Measurements from ENCODE around the gene DENND10. TPM values are rescaled to one million over a fixed set of nuclear protein-coding genes. Genes with fewer than 3 reads are reported as not detected.

Gene DENND10, protein sequence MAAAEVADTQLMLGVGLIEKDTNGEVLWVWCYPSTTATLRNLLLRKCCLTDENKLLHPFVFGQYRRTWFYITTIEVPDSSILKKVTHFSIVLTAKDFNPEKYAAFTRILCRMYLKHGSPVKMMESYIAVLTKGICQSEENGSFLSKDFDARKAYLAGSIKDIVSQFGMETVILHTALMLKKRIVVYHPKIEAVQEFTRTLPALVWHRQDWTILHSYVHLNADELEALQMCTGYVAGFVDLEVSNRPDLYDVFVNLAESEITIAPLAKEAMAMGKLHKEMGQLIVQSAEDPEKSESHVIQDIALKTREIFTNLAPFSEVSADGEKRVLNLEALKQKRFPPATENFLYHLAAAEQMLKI
- 26.0 and 26.2 TPM in 2 replicates for total RNA-seq

DNA sequence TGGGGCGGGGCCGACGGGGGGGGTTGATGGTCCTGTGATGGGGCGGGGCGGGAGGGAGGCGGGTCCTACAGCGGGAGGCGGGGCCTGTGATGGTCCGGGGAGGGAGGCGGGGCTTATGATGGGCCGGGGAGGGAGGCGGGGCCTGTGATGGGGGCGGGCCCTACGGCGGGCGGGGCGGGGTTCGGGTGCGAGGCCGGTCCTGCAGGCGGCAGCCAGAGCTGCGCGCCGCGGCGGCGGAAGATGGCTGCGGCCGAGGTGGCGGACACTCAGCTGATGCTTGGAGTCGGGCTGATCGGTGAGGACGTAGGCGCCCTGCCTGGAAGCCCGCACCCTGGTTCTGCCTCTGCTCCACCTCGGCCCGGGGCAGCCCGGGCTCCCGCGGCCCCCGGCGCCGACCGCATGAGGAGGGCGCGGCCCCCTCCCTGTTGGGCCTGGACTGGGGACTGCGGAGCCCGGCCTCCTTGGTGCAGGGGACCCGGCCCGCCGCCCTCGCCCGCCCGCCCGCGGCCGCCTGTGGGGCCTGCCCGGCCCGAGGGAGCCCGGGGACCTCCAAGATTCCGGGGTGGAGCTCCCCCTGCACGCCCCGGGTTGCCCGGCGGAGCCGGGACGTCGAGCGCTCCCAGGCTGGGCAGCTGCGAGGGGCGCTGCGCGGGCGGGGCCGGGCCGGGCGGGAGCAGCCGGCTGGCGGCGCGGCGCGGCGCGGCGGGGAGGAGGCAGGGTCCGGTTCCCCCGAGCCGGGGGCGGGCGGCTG lies at the start of gene DENND10:
Gene DENND10 (plus strand): TSS at position 211 of the 751 bp plus-strand sequence. CDS start 30 bp downstream, at position 241.
- no peaks in the 10 kb centered on the region for H3K27me3 Mint-ChIP-seq (ENCODE audit: low read depth)
- H3K9me3 Mint-ChIP-seq: no peaks in the 10 kb centered on the region
- peak; percentile 67 for DNase-seq (ENCODE audit: low spot score)
- H3K27ac Mint-ChIP-seq: peak within 1 kb of the TSS; percentile 31
- H3K4me1 Mint-ChIP-seq (ENCODE audit: low read depth): peaks cover 33% of the 10 kb centered on the region
- intact Hi-C loops (cut with micrococcal nuclease): loop anchor here (1.0 kb wide), 3 partner anchors 24 to 61 kb away; partner anchors contain the start of genes EIF3A and SFXN4
- peaks cover 13% of the 10 kb centered on the region for H3K36me3 Mint-ChIP-seq (ENCODE audit: low read depth)
- peak within 1 kb of the TSS; percentile 86 for H3K4me3 Mint-ChIP-seq (ENCODE audit: low read depth)

DNA sequence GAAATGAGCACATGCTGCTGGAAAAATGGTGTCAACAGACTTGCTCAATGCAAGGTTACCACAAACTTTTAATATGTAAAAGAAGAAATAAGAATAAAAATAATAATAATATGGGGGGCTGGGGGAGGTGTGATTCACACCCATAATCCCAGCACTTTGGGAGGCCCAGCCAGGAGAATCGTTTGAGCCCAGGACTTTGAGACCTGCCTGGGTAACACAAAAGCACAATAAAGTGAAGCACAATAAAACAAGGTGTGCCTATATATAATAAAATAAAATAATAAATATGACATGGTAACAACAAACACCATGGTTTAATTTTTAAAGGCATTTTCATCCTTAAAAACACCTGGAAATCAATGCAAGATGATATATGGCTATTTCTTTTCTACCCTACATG lies 48.4 kb upstream of the DENND10 start:
- intact Hi-C loops (cut with micrococcal nuclease): no loop called here
- Mint-ChIP-seq H3K27me3 (ENCODE audit: low read depth) (no peaks in the 10 kb centered on the region), H3K27ac (no peak overlapping the region), H3K4me3 (ENCODE audit: low read depth) (no peak overlapping the region), H3K36me3 (ENCODE audit: low read depth) (peaks cover 94% of the 10 kb centered on the region), H3K9me3 (no peaks in the 10 kb centered on the region), H3K4me1 (ENCODE audit: low read depth) (peaks cover 10% of the 10 kb centered on the region)
- DNase-seq (ENCODE audit: low spot score): no peak

DNA sequence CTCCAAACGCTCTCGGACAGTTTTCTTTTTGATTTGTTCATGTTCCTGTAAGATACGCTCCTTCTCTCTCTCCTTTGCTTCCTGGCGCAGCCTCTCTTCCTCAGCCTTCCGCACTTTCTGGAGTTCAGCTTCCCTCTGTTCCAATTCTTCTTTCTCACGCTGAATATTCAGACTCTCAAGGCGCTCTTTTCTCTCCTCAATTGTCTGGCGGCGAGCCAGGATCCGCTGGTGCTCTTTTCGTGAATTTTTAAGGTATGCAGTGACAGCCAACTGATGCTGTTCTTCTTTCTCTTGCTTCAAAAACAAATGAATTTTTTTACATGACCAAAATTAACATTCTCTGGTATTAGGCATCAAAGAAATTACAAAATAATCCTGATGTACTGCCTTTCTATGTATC lies 45.9 kb upstream of the DENND10 start:
- Mint-ChIP-seq H3K27me3 (ENCODE audit: low read depth) (no peaks in the 10 kb centered on the region), H3K4me1 (ENCODE audit: low read depth) (peaks cover 15% of the 10 kb centered on the region), H3K36me3 (ENCODE audit: low read depth) (peaks cover 89% of the 10 kb centered on the region), H3K9me3 (no peaks in the 10 kb centered on the region), H3K4me3 (ENCODE audit: low read depth) (no peak overlapping the region), H3K27ac (no peak overlapping the region)
- DNase-seq (ENCODE audit: low spot score): no peak
- intact Hi-C loops (cut with micrococcal nuclease): no loop called here

- DNase-seq (ENCODE audit: low spot score): no peak
- no peak overlapping the region for H3K27ac Mint-ChIP-seq
- no peaks in the 10 kb centered on the region for H3K9me3 Mint-ChIP-seq
- peaks cover 24% of the 10 kb centered on the region for H3K4me1 Mint-ChIP-seq (ENCODE audit: low read depth)
- intact Hi-C loops (cut with micrococcal nuclease): no loop called here
- H3K36me3 Mint-ChIP-seq (ENCODE audit: low read depth): peaks cover 90% of the 10 kb centered on the region
- no peak overlapping the region for H3K4me3 Mint-ChIP-seq (ENCODE audit: low read depth)
- no peaks in the 10 kb centered on the region for H3K27me3 Mint-ChIP-seq (ENCODE audit: low read depth)
These were observed 44.4 kb upstream of the DENND10 start for GRCh38 chr10:119059557-119059956.

DNA sequence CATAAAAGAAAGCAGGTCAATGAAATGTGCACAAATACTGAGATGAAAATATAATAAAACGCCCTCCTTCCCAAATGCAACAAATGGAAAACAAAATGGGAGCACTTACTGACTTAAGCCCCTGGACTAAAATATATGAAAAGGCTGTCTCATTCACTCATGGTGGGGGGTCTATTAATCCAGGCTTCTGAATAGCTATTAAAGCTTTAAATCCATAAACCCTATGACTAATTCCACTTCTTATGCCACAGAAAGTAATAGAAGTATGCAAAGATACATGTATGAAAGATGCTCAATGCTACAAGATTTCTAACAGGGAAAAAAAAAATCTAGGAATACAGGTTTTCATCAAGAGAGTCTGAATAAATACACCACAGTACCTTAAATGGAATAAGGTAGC lies 43.8 kb upstream of the DENND10 start:
- H3K9me3 Mint-ChIP-seq: no peaks in the 10 kb centered on the region

GRCh38 chr10:119061352-119061751 lies 42.6 kb upstream of the DENND10 start:
- Mint-ChIP-seq H3K36me3 (ENCODE audit: low read depth) (peaks cover 93% of the 10 kb centered on the region), H3K27me3 (ENCODE audit: low read depth) (no peaks in the 10 kb centered on the region), H3K4me1 (ENCODE audit: low read depth) (peaks cover 27% of the 10 kb centered on the region), H3K4me3 (ENCODE audit: low read depth) (no peak overlapping the region), H3K9me3 (no peaks in the 10 kb centered on the region), H3K27ac (no peak overlapping the region)
- DNase-seq (ENCODE audit: low spot score): no peak
- intact Hi-C loops (cut with micrococcal nuclease): no loop called here

More for the DNA sequence above, 43.8 kb upstream of the DENND10 start:
- Mint-ChIP-seq H3K36me3 (ENCODE audit: low read depth) (peaks cover 90% of the 10 kb centered on the region), H3K27me3 (ENCODE audit: low read depth) (no peaks in the 10 kb centered on the region), H3K4me3 (ENCODE audit: low read depth) (no peak overlapping the region), H3K4me1 (ENCODE audit: low read depth) (peaks cover 26% of the 10 kb centered on the region), H3K27ac (no peak overlapping the region)
- no peak for DNase-seq (ENCODE audit: low spot score)
- intact Hi-C loops (cut with micrococcal nuclease): no loop called here

DNA sequence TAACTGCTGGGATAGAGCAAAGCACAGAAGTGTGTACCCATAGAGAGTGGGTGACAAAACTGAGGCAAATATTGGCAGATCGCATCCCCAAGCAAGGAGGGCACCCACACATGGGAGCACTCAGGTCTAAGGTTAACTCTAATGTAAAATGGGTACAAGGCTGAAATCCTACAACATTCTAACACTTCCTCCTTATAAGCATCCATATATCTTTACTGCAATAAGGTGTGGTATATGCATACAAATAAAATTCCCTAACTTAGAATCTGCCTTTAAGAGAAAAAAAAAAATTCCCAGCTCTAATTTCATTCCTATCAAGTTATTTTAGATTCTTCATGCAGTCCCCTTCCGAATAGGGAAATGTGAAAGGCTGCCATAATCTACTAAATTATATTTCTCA lies 42.0 kb upstream of the DENND10 start:
- H3K27me3 Mint-ChIP-seq (ENCODE audit: low read depth): no peaks in the 10 kb centered on the region
- peaks cover 27% of the 10 kb centered on the region for H3K4me1 Mint-ChIP-seq (ENCODE audit: low read depth)
- H3K27ac Mint-ChIP-seq: no peak overlapping the region
- no peaks in the 10 kb centered on the region for H3K9me3 Mint-ChIP-seq
- intact Hi-C loops (cut with micrococcal nuclease): no loop called here
- peaks cover 93% of the 10 kb centered on the region for H3K36me3 Mint-ChIP-seq (ENCODE audit: low read depth)
- no peak for DNase-seq (ENCODE audit: low spot score)
- H3K4me3 Mint-ChIP-seq (ENCODE audit: low read depth): no peak overlapping the region

- H3K9me3 Mint-ChIP-seq: no peaks in the 10 kb centered on the region
- H3K27me3 Mint-ChIP-seq (ENCODE audit: low read depth): no peaks in the 10 kb centered on the region
- H3K27ac Mint-ChIP-seq: no peak overlapping the region
- no peak overlapping the region for H3K4me3 Mint-ChIP-seq (ENCODE audit: low read depth)
- H3K36me3 Mint-ChIP-seq (ENCODE audit: low read depth): peaks cover 89% of the 10 kb centered on the region
- peaks cover 33% of the 10 kb centered on the region for H3K4me1 Mint-ChIP-seq (ENCODE audit: low read depth)
- intact Hi-C loops (cut with micrococcal nuclease): no loop called here
- DNase-seq (ENCODE audit: low spot score): no peak
These were observed 33.3 kb upstream of the DENND10 start for GRCh38 chr10:119070395-119071165.

GRCh38 chr10:119073584-119073983 lies 30.3 kb upstream of the DENND10 start:
- DNase-seq (ENCODE audit: low spot score): no peak
- no peaks in the 10 kb centered on the region for H3K27me3 Mint-ChIP-seq (ENCODE audit: low read depth)
- H3K9me3 Mint-ChIP-seq: no peaks in the 10 kb centered on the region
- H3K27ac Mint-ChIP-seq: peak overlapping the region; percentile 23
- no peak overlapping the region for H3K4me3 Mint-ChIP-seq (ENCODE audit: low read depth)
- peaks cover 78% of the 10 kb centered on the region for H3K36me3 Mint-ChIP-seq (ENCODE audit: low read depth)
- H3K4me1 Mint-ChIP-seq (ENCODE audit: low read depth): peaks cover 44% of the 10 kb centered on the region
- intact Hi-C loops (cut with micrococcal nuclease): no loop called here

- H3K4me3 Mint-ChIP-seq (ENCODE audit: low read depth): peak overlapping the region; percentile 93
- H3K27ac Mint-ChIP-seq: peak overlapping the region; percentile 15
- intact Hi-C loops (cut with micrococcal nuclease): no loop called here
- no peak for DNase-seq (ENCODE audit: low spot score)
- peaks cover 39% of the 10 kb centered on the region for H3K4me1 Mint-ChIP-seq (ENCODE audit: low read depth)
- H3K9me3 Mint-ChIP-seq: no peaks in the 10 kb centered on the region
- no peaks in the 10 kb centered on the region for H3K27me3 Mint-ChIP-seq (ENCODE audit: low read depth)
- peaks cover 61% of the 10 kb centered on the region for H3K36me3 Mint-ChIP-seq (ENCODE audit: low read depth)
These were observed 25.3 kb upstream of the DENND10 start for GRCh38 chr10:119078422-119079179.

GRCh38 chr10:119079599-119080520 lies 24.1 kb upstream of the DENND10 start:
- Mint-ChIP-seq H3K4me3 (ENCODE audit: low read depth) (peak overlapping the region; percentile 93), H3K9me3 (no peaks in the 10 kb centered on the region), H3K4me1 (ENCODE audit: low read depth) (peaks cover 36% of the 10 kb centered on the region), H3K27me3 (ENCODE audit: low read depth) (no peaks in the 10 kb centered on the region), H3K36me3 (ENCODE audit: low read depth) (peaks cover 56% of the 10 kb centered on the region), H3K27ac (peak overlapping the region; percentile 93)
- intact Hi-C loops (cut with micrococcal nuclease): loop anchor here (1.0 to 2.0 kb wide), 6 partner anchors 24 to 516 kb away; partner anchors contain the start of genes DENND10, PRDX3, SFXN4 and TIAL1
- peak; percentile 67 for DNase-seq (ENCODE audit: low spot score)

All from activated T-helper 2 cell treated with anti-CD3 and anti-CD28 coated beads, Interferon-gamma antibody, Interleukin-2, Interleukin-4, amounts not matched to agents 10 μg/mL and 5 μg/mL and 100 μg/mL, durations not matched to agents 14 hours and 24 hours and 36 hours (primary cell).